Glomerular endothelial cell (primary cell): ENCODE data around the gene MFSD11. TPM values are rescaled to one million over a fixed set of nuclear protein-coding genes. Genes with fewer than 3 reads are reported as not detected.
"Not testable (repeated sequence)": the region's sequence is repeated elsewhere in the genome, so short reads cannot be mapped to it uniquely, and the experiment has no call there.

Experiments used
- DNase-seq: peaks from one replicate; pipeline ENCODE4 v3.0.0-alpha.2; 2011; ENCODE audit warnings: low read depth, low spot score; ENCODE audit errors: extremely low read depth
- total RNA-seq: library from RNA; depleted of rRNA; stranded (reverse); fragments of >200 nt; gene quantifications from 2 replicates; pipeline ENCODE4 v1.2.3, GENCODE V29; 2015

The MFSD11 gene
- total RNA-seq, 1 donor from 2014 or later: 31.2 TPM

DNA sequence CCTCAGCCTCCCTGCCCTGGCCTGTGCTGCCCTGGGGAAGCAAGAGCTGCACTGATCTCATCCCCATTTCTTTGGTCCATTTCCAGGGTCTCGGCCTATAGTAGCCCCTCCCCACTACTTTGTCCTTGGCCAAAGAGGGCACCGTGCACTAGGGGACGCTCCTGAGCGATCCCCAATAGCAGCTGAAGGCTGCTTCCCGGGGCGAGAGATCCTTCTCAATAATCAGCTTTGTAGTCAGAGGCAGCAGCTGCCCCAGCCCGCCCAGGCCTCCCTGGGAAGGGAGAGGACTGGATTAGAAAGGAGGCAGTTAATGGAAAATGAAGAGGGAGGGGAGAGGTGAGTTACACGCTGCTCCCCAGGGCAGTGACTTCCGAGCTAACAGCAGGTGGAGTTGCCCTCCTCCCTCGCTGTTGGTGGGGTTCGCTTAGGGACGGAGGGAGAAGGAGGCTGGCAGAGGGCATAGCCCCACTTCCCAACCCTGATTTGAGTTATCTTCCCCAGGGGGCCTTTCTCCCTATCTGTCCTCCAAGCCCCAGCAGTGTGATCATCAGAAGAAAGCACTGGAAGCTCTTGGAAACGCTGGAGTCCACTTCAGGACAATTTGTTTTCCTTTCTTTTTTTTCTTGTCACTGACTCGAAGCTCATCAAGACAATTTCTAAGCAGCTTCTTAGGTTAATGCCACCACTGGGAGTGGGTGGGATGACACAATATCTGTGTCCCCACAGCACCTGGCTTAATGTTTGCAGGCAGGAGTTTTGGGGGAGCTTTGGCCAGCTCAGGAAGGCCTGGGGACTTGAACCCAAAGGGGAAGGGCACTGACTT, 29.7 kb upstream of the MFSD11 start:
- DNase-seq: no peak

GRCh38 chr17:76709077-76709950, 28.6 kb upstream of the MFSD11 start:
- no peak for DNase-seq

- DNase-seq: not testable (repeated sequence)
These were observed 27.7 kb upstream of the MFSD11 start for GRCh38 chr17:76709951-76710862.

DNA sequence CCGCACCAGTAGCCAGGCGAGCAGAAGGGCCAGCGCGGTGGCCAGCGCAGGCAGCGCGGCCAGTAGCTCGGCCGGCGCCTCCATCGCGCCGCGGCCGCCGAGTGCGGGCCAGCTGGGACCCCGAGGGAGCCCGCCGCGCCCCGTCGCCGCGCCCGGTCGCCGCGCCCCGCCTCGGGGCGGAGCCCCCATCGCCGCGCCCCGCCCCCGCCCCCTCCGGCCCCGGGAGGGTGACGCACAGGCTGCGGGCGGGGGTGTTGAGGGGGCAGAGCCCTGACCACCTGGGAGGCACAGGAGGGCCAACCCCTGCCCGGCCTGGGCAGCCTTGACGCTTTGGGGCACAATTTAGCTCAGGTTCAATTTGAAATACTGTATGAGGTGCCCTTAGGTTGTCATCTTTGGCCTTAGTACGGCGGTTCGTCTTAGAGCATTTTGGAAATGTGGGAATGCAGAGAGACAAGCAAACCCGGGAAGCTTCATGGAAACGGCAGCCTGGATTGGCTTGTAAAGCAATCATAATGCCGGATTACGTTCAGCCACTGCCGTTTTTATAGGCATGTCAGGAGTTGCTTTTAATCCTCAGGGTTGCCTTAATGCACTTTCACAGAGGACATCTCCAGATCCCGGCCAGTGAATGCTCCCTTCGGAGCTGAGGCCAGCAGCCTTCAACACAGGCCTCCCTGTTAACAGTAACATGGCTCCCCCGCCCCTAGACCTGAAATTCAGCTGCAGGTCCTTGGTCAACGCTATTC, 26.9 kb upstream of the MFSD11 start, which contains the start of gene MXRA7:
MXRA7 (minus strand) TSS at position 103 of the 749 bp plus-strand sequence; CDS start at position 84, 19 bp downstream.
- DNase-seq: no peak

DNA sequence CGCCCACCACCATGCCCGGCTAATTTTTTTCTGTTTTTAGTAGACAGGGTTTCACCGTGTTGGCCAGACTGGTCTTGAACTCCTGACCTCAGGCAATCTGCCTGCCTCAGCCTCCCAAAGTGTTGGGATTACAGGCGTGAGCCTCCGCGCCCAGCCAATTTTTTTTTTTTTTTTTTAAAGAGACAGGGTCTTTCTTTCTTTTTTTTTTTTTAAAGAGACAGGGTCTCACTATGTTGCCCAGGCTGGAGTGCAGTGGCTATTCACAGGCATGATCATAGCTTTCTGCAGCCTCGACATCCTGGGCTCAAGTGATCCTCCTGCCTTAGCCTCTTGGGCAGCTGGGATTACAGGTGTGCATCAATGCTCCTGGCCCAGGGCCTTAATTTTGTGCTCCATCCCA, 25.6 kb upstream of the MFSD11 start:
- not testable (repeated sequence) for DNase-seq

GRCh38 chr17:76713765-76714164, 24.2 kb upstream of the MFSD11 start:
- DNase-seq: no peak

- DNase-seq: no peak
These were observed 23.6 kb upstream of the MFSD11 start for GRCh38 chr17:76714336-76714735.

GRCh38 chr17:76714822-76715495, 23.0 kb upstream of the MFSD11 start:
- DNase-seq: no peak

- no peak for DNase-seq
These were observed 22.5 kb upstream of the MFSD11 start for GRCh38 chr17:76715496-76715830.

DNA sequence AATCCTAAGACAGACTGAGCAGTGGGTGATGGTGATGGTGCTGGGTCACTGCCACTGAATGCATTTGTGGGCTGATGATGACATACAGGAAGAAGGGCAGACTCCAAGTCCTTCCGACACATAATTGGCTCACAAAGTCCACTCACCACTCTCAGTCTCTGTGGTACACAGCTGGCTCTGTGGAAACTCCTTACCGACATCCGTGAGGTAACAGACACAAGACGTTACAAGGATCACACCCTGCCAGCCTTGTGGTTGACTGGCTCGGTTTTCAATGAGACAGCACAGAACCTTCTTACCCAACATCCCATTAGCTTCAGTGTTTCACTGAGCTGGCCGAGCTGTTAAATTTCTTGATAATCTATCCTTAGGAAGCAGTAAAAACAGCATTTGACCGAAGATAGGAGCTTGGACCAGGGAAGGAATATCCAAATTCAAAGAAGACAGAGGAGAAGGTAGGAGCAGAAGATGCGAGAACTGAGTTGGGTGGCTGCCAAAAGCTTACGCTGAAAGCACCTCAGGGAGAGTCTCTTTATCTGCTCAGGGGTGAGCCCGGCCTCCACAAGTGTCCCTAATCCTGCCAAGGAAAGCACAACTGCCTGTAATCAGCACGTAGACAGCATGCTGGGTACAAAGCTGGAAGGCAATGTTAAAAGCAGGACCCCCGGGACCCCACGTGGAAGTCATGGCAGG, 21.6 kb upstream of the MFSD11 start:
- no peak for DNase-seq

GRCh38 chr17:76716839-76717215, 21.1 kb upstream of the MFSD11 start:
- no peak for DNase-seq

DNA sequence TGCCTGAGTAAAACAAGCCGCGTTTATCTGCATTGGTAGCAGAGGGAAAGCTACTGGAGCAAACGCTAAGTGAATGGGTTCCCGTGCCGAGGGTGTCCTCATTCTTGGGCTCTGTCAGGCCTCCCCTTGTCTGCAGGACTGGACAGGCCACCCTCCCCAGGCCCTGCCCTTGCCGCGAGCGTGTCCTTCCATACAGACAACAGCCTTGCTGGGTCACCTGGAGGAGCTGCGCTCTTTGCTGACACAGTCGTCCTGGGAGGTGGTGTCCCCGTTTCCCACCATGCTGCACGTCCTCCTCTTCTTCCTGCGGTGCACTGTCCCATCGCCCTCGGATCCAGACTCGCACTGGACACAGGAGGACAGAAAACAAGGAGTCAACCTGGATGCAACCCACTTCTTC, 19.4 kb upstream of the MFSD11 start:
- no peak for DNase-seq

DNA sequence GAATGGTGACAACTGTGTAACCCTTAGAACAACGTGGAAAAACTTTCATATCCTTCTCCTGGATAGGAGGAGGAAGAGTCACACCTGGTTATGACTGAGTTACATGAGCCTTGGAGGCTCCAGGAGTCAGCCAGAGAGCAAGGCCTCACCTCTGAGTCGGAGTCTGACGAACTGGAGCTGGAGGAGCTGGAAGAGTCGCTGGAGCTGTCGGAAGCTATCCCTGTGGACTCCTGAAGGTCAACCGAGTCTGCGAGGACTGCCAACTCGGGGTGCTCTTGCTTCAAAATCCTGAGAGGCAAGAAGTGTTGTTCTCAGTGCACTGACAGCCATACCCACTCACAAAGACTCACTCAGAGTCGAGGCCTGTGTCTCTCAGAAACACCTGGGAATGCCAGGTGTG, 17.7 kb upstream of the MFSD11 start:
- no peak for DNase-seq

DNA sequence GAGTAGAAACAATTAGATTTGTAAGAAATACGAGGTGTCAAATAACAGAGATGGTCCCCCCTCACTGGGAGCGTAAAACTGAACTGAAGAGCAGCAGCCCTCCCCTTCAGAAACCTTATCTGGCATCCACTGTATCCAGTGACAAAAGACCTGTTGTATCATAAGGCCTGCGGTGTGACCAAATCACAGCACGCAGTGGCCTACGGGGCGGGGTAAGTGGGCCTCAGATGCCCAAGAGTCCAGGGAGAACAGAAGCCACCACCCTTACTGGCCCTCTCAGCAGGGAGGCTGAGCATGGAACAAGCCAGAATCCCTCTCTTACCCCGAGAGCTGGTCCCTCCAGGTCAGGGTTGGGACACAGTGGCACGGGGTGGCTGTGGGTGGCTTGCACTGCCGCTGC, 17.0 kb upstream of the MFSD11 start:
- DNase-seq: no peak

GRCh38 chr17:76721463-76721862, 16.5 kb upstream of the MFSD11 start:
- no peak for DNase-seq

DNA sequence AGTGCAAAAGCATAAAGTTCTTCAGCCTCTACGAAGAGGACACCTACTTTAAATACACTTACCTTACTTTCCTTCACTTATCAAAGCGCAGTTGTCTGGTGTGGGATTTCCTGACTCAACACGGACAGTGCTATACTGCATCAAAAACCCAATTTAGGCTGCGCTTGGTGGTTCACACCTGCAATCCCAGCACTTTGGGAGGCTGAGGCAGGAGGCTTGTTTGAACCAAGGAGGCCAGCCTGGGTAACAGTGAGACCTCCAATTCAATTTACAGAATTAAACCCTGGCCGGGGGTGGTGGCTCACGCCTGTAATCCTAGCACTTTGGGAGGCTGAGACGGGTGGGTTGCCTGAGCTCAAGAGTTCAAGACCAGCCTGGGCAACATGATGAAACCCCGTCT, 15.6 kb upstream of the MFSD11 start:
- DNase-seq: no peak

DNA sequence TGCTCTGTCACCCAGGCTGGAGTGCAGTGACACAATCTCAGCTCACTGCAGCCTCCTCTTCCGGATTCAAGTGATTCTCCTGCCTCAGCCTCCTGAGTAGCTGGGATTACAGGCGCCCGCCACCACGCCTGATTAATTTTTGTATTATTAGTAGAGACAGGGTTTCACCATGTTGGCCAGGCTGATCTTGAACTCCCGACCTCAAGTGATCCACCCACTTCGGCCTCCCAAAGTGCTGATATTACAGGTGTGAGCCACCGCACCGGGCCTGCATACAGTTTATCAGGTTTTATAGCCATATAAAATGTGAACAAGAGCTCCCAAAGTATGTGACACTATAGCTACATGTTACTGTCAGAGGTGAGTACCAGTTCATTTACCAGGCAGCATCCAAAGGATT, 14.9 kb upstream of the MFSD11 start:
- not testable (repeated sequence) for DNase-seq

- DNase-seq: no peak
These were observed 14.1 kb upstream of the MFSD11 start for GRCh38 chr17:76723812-76724211.
